ENCODE data around the gene RBMS3.

The RBMS3 gene

GRCh38 chr3:29512641-29513040, 231.8 kb downstream of the RBMS3 start:
- Histone ChIP-seq H3K36me3 (ENCODE audit: control insufficient read depth in 1 of 2, insufficient read depth in 2 of 2, low read length in 2 of 2) (no peaks in the 10 kb centered on the region), H2BK5ac (ENCODE audit: low read depth, low read length, poor library complexity) (no peak overlapping the region), H3K9ac (ENCODE audit: low read length) (no peak overlapping the region), H2BK12ac (ENCODE audit: low read length) (no peak overlapping the region), H3K23ac (ENCODE audit: low read length) (no peak overlapping the region), H2AK5ac (ENCODE audit: low read length) (no peak overlapping the region), H3K18ac (ENCODE audit: low read length) (no peak overlapping the region), H2AFZ (ENCODE audit: insufficient read depth, low read length, poor library complexity) (no peak overlapping the region), H2BK120ac (ENCODE audit: insufficient read depth, low read length, poor library complexity) (no peak overlapping the region), H4K8ac (ENCODE audit: low read depth, low read length) (no peak overlapping the region), H3K4me1 (ENCODE audit: control insufficient read depth in 1 of 2, insufficient read depth in 2 of 2, low read length in 2 of 2) (peaks cover 0 to 4% of the 10 kb centered on the region in 2 experiments), H4K12ac (ENCODE audit: low read depth, low read length) (no peak overlapping the region), H3K27ac (ENCODE audit: low read depth, low read length) (no peak overlapping the region), H3K79me1 (ENCODE audit: low read length) (peaks cover 2% of the 10 kb centered on the region), H3K9me3 (ENCODE audit: insufficient read depth, low read depth, low read length) (no peaks in the 10 kb centered on the region), H3K14ac (ENCODE audit: low read length) (no peak overlapping the region), H3K4ac (ENCODE audit: low read depth, low read length) (no peak overlapping the region), H4K91ac (ENCODE audit: low read depth, low read length) (no peak overlapping the region), H3K4me2 (ENCODE audit: low read length) (no peak overlapping the region), H3K79me2 (ENCODE audit: control insufficient read depth, insufficient read depth, low read length, poor library complexity) (no peaks in the 10 kb centered on the region), H3K27me3 (ENCODE audit: insufficient read depth, low read length) (no peaks in the 10 kb centered on the region), H3K4me3 (ENCODE audit: low read depth, low read length) (no peak overlapping the region)
- DNase-seq, result no peak
- no CpG with 5 or more reads among the region's 4 CpGs for WGBS (ENCODE audit: extremely low coverage, insufficient coverage, insufficient read length)

GRCh38 chr3:29513236-29513635, 232.4 kb downstream of the RBMS3 start:
- no peak overlapping the region for H3K18ac ChIP-seq (ENCODE audit: low read length)
- H4K91ac ChIP-seq (ENCODE audit: low read depth, low read length), result no peak overlapping the region
- DNase-seq, result no peak
- no peak overlapping the region for H3K9ac ChIP-seq (ENCODE audit: low read length)
- no peaks in the 10 kb centered on the region for H3K79me2 ChIP-seq (ENCODE audit: control insufficient read depth, insufficient read depth, low read length, poor library complexity)
- no peak overlapping the region for H3K14ac ChIP-seq (ENCODE audit: low read length)
- WGBS (ENCODE audit: extremely low coverage, insufficient coverage, insufficient read length), result no CpG with 5 or more reads among the region's 3 CpGs
- H2BK12ac ChIP-seq (ENCODE audit: low read length), result no peak overlapping the region
- no peaks in the 10 kb centered on the region for H3K9me3 ChIP-seq (ENCODE audit: insufficient read depth, low read depth, low read length)
- H3K27me3 ChIP-seq (ENCODE audit: insufficient read depth, low read length), result no peaks in the 10 kb centered on the region
- no peak overlapping the region for H3K27ac ChIP-seq (ENCODE audit: low read depth, low read length)
- H2BK5ac ChIP-seq (ENCODE audit: low read depth, low read length, poor library complexity), result no peak overlapping the region
- H3K4me3 ChIP-seq (ENCODE audit: low read depth, low read length), result no peak overlapping the region
- no peak overlapping the region for H3K4me2 ChIP-seq (ENCODE audit: low read length)
- H3K4ac ChIP-seq (ENCODE audit: low read depth, low read length), result no peak overlapping the region
- H3K23ac ChIP-seq (ENCODE audit: low read length), result no peak overlapping the region
- peaks cover 2% of the 10 kb centered on the region for H3K79me1 ChIP-seq (ENCODE audit: low read length)
- H2AK5ac ChIP-seq (ENCODE audit: low read length), result no peak overlapping the region
- H4K8ac ChIP-seq (ENCODE audit: low read depth, low read length), result no peak overlapping the region
- H4K12ac ChIP-seq (ENCODE audit: low read depth, low read length), result no peak overlapping the region
- H2BK120ac ChIP-seq (ENCODE audit: insufficient read depth, low read length, poor library complexity), result no peak overlapping the region
- H3K36me3 ChIP-seq (ENCODE audit: control insufficient read depth in 1 of 2, insufficient read depth in 2 of 2, low read length in 2 of 2), result no peaks in the 10 kb centered on the region
- H2AFZ ChIP-seq (ENCODE audit: insufficient read depth, low read length, poor library complexity), result no peak overlapping the region
- H3K4me1 ChIP-seq (ENCODE audit: control insufficient read depth in 1 of 2, insufficient read depth in 2 of 2, low read length in 2 of 2), result peaks cover 0 to 4% of the 10 kb centered on the region in 2 experiments

GRCh38 chr3:29514170-29514569, 233.3 kb downstream of the RBMS3 start:
- no peak overlapping the region for H2BK120ac ChIP-seq (ENCODE audit: insufficient read depth, low read length, poor library complexity)
- no CpG with 5 or more reads among the region's 3 CpGs for WGBS (ENCODE audit: extremely low coverage, insufficient coverage, insufficient read length)
- no peaks in the 10 kb centered on the region for H3K79me2 ChIP-seq (ENCODE audit: control insufficient read depth, insufficient read depth, low read length, poor library complexity)
- H3K18ac ChIP-seq (ENCODE audit: low read length), result no peak overlapping the region
- H3K14ac ChIP-seq (ENCODE audit: low read length), result no peak overlapping the region
- no peak overlapping the region for H3K4me3 ChIP-seq (ENCODE audit: low read depth, low read length)
- H3K9ac ChIP-seq (ENCODE audit: low read length), result no peak overlapping the region
- H2BK12ac ChIP-seq (ENCODE audit: low read length), result no peak overlapping the region
- H3K4me1 ChIP-seq (ENCODE audit: control insufficient read depth in 1 of 2, insufficient read depth in 2 of 2, low read length in 2 of 2), result peaks cover 0 to 4% of the 10 kb centered on the region in 2 experiments
- H3K79me1 ChIP-seq (ENCODE audit: low read length), result peaks cover 2% of the 10 kb centered on the region
- no peak overlapping the region for H3K4ac ChIP-seq (ENCODE audit: low read depth, low read length)
- H3K36me3 ChIP-seq (ENCODE audit: control insufficient read depth in 1 of 2, insufficient read depth in 2 of 2, low read length in 2 of 2), result no peaks in the 10 kb centered on the region
- no peak overlapping the region for H2AFZ ChIP-seq (ENCODE audit: insufficient read depth, low read length, poor library complexity)
- H4K91ac ChIP-seq (ENCODE audit: low read depth, low read length), result no peak overlapping the region
- no peak overlapping the region for H2BK5ac ChIP-seq (ENCODE audit: low read depth, low read length, poor library complexity)
- no peak overlapping the region for H3K23ac ChIP-seq (ENCODE audit: low read length)
- H3K27ac ChIP-seq (ENCODE audit: low read depth, low read length), result no peak overlapping the region
- H3K9me3 ChIP-seq (ENCODE audit: insufficient read depth, low read depth, low read length), result no peaks in the 10 kb centered on the region
- no peak overlapping the region for H3K4me2 ChIP-seq (ENCODE audit: low read length)
- no peaks in the 10 kb centered on the region for H3K27me3 ChIP-seq (ENCODE audit: insufficient read depth, low read length)
- H2AK5ac ChIP-seq (ENCODE audit: low read length), result no peak overlapping the region
- no peak for DNase-seq
- no peak overlapping the region for H4K8ac ChIP-seq (ENCODE audit: low read depth, low read length)
- H4K12ac ChIP-seq (ENCODE audit: low read depth, low read length), result no peak overlapping the region

GRCh38 chr3:29514912-29515311, 234.0 kb downstream of the RBMS3 start:
- no peak overlapping the region for H4K12ac ChIP-seq (ENCODE audit: low read depth, low read length)
- no peak overlapping the region for H3K9ac ChIP-seq (ENCODE audit: low read length)
- no peaks in the 10 kb centered on the region for H3K27me3 ChIP-seq (ENCODE audit: insufficient read depth, low read length)
- DNase-seq, result peak in 1 of 2 donors; percentile 9
- H4K91ac ChIP-seq (ENCODE audit: low read depth, low read length), result no peak overlapping the region
- H2AFZ ChIP-seq (ENCODE audit: insufficient read depth, low read length, poor library complexity), result no peak overlapping the region
- no peaks in the 10 kb centered on the region for H3K36me3 ChIP-seq (ENCODE audit: control insufficient read depth in 1 of 2, insufficient read depth in 2 of 2, low read length in 2 of 2)
- no peaks in the 10 kb centered on the region for H3K9me3 ChIP-seq (ENCODE audit: insufficient read depth, low read depth, low read length)
- H2BK5ac ChIP-seq (ENCODE audit: low read depth, low read length, poor library complexity), result no peak overlapping the region
- no peak overlapping the region for H3K4ac ChIP-seq (ENCODE audit: low read depth, low read length)
- H2BK12ac ChIP-seq (ENCODE audit: low read length), result no peak overlapping the region
- no peak overlapping the region for H2AK5ac ChIP-seq (ENCODE audit: low read length)
- no peak overlapping the region for H3K27ac ChIP-seq (ENCODE audit: low read depth, low read length)
- peaks cover 2% of the 10 kb centered on the region for H3K79me1 ChIP-seq (ENCODE audit: low read length)
- H3K4me3 ChIP-seq (ENCODE audit: low read depth, low read length), result no peak overlapping the region
- no CpG with 5 or more reads among the region's 3 CpGs for WGBS (ENCODE audit: extremely low coverage, insufficient coverage, insufficient read length)
- H3K23ac ChIP-seq (ENCODE audit: low read length), result no peak overlapping the region
- H3K4me2 ChIP-seq (ENCODE audit: low read length), result no peak overlapping the region
- H3K4me1 ChIP-seq (ENCODE audit: control insufficient read depth in 1 of 2, insufficient read depth in 2 of 2, low read length in 2 of 2), result peaks cover 0 to 4% of the 10 kb centered on the region in 2 experiments
- no peak overlapping the region for H3K14ac ChIP-seq (ENCODE audit: low read length)
- H3K79me2 ChIP-seq (ENCODE audit: control insufficient read depth, insufficient read depth, low read length, poor library complexity), result no peaks in the 10 kb centered on the region
- no peak overlapping the region for H4K8ac ChIP-seq (ENCODE audit: low read depth, low read length)
- no peak overlapping the region for H3K18ac ChIP-seq (ENCODE audit: low read length)
- H2BK120ac ChIP-seq (ENCODE audit: insufficient read depth, low read length, poor library complexity), result no peak overlapping the region
